Prostate gland (tissue), 2 donors: ENCODE results near the gene PRELP. TPM values are rescaled to one million over a fixed set of nuclear protein-coding genes. Genes with fewer than 3 reads are reported as not detected.

Experiments
- DNase-seq: peaks from one replicate; pipeline ENCODE4 v3.0.0-alpha.2; 2019; ENCODE audit warnings: low spot score
- H3K27ac ChIP-seq, 2 donors: fragments of 200-600 bp; sonication (generic); 2 replicates each; pipeline ENCODE4 v1.5.1; 2017 to 2019
- H3K27me3 ChIP-seq: fragments of 200-600 bp; sonication (generic); replicated peaks from 2 replicates; pipeline ENCODE4 v1.5.1; 2019; ENCODE audit not compliant: insufficient read depth
- H3K36me3 ChIP-seq, 2 donors: fragments of 200-600 bp; sonication (generic); 1 replicate in 1 of 2; 2 replicates in 1 of 2; pipeline versions ENCODE4 v1.5.1 to v1.8.1; 2017 to 2019
- H3K4me1 ChIP-seq: fragments of 200-600 bp; sonication (generic); replicated peaks from 2 replicates; pipeline ENCODE4 v1.5.1; 2019
- H3K4me3 ChIP-seq, 2 donors: fragments of 200-600 bp; sonication (generic); 2 replicates each; pipeline ENCODE4 v1.5.1; 2017 to 2019
- H3K9me3 ChIP-seq: fragments of 200-600 bp; sonication (generic); 2 replicates; pipeline ENCODE4 v1.5.1; 2017
- CTCF ChIP-seq, 4 experiments: fragments of 200-600 bp in 2 of 4; fragments of 450-650 bp in 2 of 4; sonication (generic) in 2 of 4; IDR thresholded peaks; 1 replicate in 3 of 4; 2 replicates in 1 of 4; pipeline ENCODE4 v1.5.1; 2016 to 2019; ENCODE audit warnings: antibody characterized with exemption in 4 of 4, mild to moderate bottlenecking in 2 of 4, moderate library complexity in 2 of 4
- POLR2A ChIP-seq: fragments of 450-650 bp; IDR thresholded peaks from one replicate; pipeline ENCODE4 v1.6.1; 2016; ENCODE audit warnings: antibody characterized with exemption, mild to moderate bottlenecking
- POLR2AphosphoS5 ChIP-seq: sonication (generic); formaldehyde crosslinking; IDR thresholded peaks from one replicate; pipeline ENCODE4 v1.6.1; 2017; ENCODE audit warnings: antibody characterized with exemption
- WGBS: methylation state at CpG from one replicate; pipeline ENCODE4 v1.1.5; 2018; 5-methylcytosine and 5-hydroxymethylcytosine counted together
- intact Hi-C: fragments of 100-400 bp; cut with DNase I; formaldehyde crosslinking; loops from one replicate; pipeline ENCODE4 v1.14.2; 2022
- total RNA-seq, 2 donors: library from RNA; depleted of rRNA; stranded (reverse); fragments of >200 nt; gene quantifications; one replicate each; pipeline ENCODE4 v1.1.0, GENCODE V29; 2016

The PRELP gene
- total RNA-seq, 2 donors from 2014 or later: 17.9 to 43.2 TPM

- H3K27ac ChIP-seq: no peak overlapping the region
These were observed 64.4 kb downstream of the PRELP start for GRCh38 chr1:203539831-203540546.

More at GRCh38 chr1:203539831-203540546, 64.4 kb downstream of the PRELP start:
- no peak for TF ChIP-seq CTCF (IDR thresholded peaks at IDR 0.05)
- no peak for TF ChIP-seq POLR2AphosphoS5
- TF ChIP-seq POLR2A: no peak
- no peak for DNase-seq
- Histone ChIP-seq H3K36me3 (no peaks in the 10 kb centered on the region), H3K9me3 (no peaks in the 10 kb centered on the region), H3K4me1 (no peaks in the 10 kb centered on the region), H3K4me3 (no peak overlapping the region), H3K27me3 (no peaks in the 10 kb centered on the region)
- intact Hi-C loops: no loop called here
- WGBS: 95% methylated on average over 5 of the region's 5 CpGs

Other genes starting within 250 kb of the PRELP start
- 1 to 10 TPM in 1 of 2 donors, not detected in 1; 1.5 TPM for gene CHIT1, start 246.1 kb upstream of the PRELP start, total RNA-seq
- 100 to 1,000 TPM in 1 of 2 donors, 10 to 100 TPM in 1; 91.0 to 131 TPM for gene BTG2, start 170.3 kb upstream of the PRELP start, total RNA-seq
- gene FMOD, start 124.7 kb upstream of the PRELP start, total RNA-seq: 10 to 100 TPM; 40.8 to 95.9 TPM
- gene OPTC, start 18.3 kb downstream of the PRELP start, total RNA-seq: not detected
- gene ATP2B4, start 151.0 kb downstream of the PRELP start, total RNA-seq: 100 to 1,000 TPM in 1 of 2 donors, 10 to 100 TPM in 1; 31.7 to 127 TPM